GM12878 (cell line): Measurements from ENCODE around the gene MGAT5. TPM values are rescaled to one million over a fixed set of nuclear protein-coding genes. Genes with fewer than 3 reads are reported as not detected.

Source experiments
- ATAC-seq: fragments of 200-7000 bp; cut with Tn5 transposase; 3 replicates; pipeline ENCODE4 v1.9.1; 2020; ENCODE audit warnings: mild to moderate bottlenecking, moderate library complexity
- BruUV-seq: library from RNA; stranded (reverse); fragments of 400-500 nt; replicated peaks from 2 replicates; lab custom pipeline; 2021; lab: Mats Ljungman, UMichigan
- CTCF ChIA-PET: fragments of 300-600 bp; sonication (Branson Sonifier 250); formaldehyde crosslinking; extraction: SDS; loops from one replicate; lab custom pipeline; 2021; ENCODE audit warnings: inconsistent platforms; lab: Yijun Ruan, JAX
- POLR2A ChIA-PET: fragments of 350-600 bp; formaldehyde crosslinking; extraction: SDS; loops from one replicate; lab custom pipeline; 2021; ENCODE audit warnings: inconsistent platforms; lab: Charles Lee
- RAD21 ChIA-PET: fragments of 300-600 bp; sonication (Branson Sonifier 250); formaldehyde crosslinking; loops from one replicate; lab custom pipeline; 2023; ENCODE audit warnings: antibody characterized with exemption; ENCODE audit not compliant: unreplicated experiment; lab: Charles Lee
- SMC1A ChIA-PET: fragments of 300-600 bp; sonication (Branson Sonifier 250); formaldehyde crosslinking; loops from one replicate; lab custom pipeline; 2023; ENCODE audit not compliant: unreplicated experiment, uncharacterized antibody; lab: Charles Lee
- DNase-seq: peaks from one replicate; pipeline ENCODE4 v3.0.0-alpha.2; 2011; ENCODE audit warnings: low read depth, low spot score
- FAIRE-seq: peaks from 3 replicates; lab custom pipeline; 2011; peaks lifted over from hg19 to GRCh38; lab: Jason Lieb, UNC
- H2AFZ ChIP-seq: 2 replicates; pipeline ENCODE4 v1.6.0; 2011; ENCODE audit warnings: low read depth, low read length, control low read depth; ENCODE audit not compliant: control insufficient read depth
- H3K27ac ChIP-seq: 2 replicates; pipeline ENCODE4 v1.5.1; 2011; ENCODE audit warnings: control low read depth; ENCODE audit not compliant: control insufficient read depth, insufficient read depth
- H3K27me3 ChIP-seq, 2 experiments: replicated peaks in 1 of 2; 2 replicates each; pipeline versions ENCODE4 v1.6.0 to v1.6.1; 2011; ENCODE audit warnings: low read length in 1 of 2; ENCODE audit not compliant: control insufficient read depth in 2 of 2, insufficient read depth in 2 of 2
- H3K36me3 ChIP-seq, 2 experiments: 2 replicates each; pipeline ENCODE4 v1.5.1; 2011; ENCODE audit warnings: low read length in 1 of 2; ENCODE audit not compliant: control insufficient read depth in 2 of 2, insufficient read depth in 2 of 2
- H3K4me1 ChIP-seq: 2 replicates; pipeline ENCODE4 v1.6.1; 2011; ENCODE audit warnings: mild to moderate bottlenecking, low read length, moderate library complexity, mixed read lengths; ENCODE audit not compliant: control insufficient read depth, insufficient read depth
- H3K4me2 ChIP-seq: 2 replicates; pipeline ENCODE4 v1.6.0; 2011; ENCODE audit warnings: control low read depth; ENCODE audit not compliant: control insufficient read depth, insufficient read depth
- H3K4me3 ChIP-seq: fragments of 200-600 bp; sonication (generic); 2 replicates; pipeline ENCODE4 v1.5.1; 2016
- H3K79me2 ChIP-seq: 2 replicates; pipeline ENCODE4 v1.6.0; 2011; ENCODE audit warnings: low read length; ENCODE audit not compliant: control insufficient read depth, insufficient read depth
- H3K9ac ChIP-seq: 2 replicates; pipeline ENCODE4 v1.8.0; 2011; ENCODE audit warnings: low read length, control low read depth, mixed read lengths; ENCODE audit not compliant: control insufficient read depth, insufficient read depth
- H3K9me3 ChIP-seq: replicated peaks from 3 replicates; pipeline ENCODE4 v1.5.1; 2011; ENCODE audit warnings: mild to moderate bottlenecking, low read length; ENCODE audit not compliant: control insufficient read depth, insufficient read depth
- H4K20me1 ChIP-seq: 2 replicates; pipeline ENCODE4 v1.6.0; 2011; ENCODE audit not compliant: control insufficient read depth, insufficient read depth
- BCLAF1 ChIP-seq: fragments of 450-650 bp; IDR thresholded peaks from 2 replicates; pipeline ENCODE4 v1.6.1; 2017; ENCODE audit warnings: antibody characterized with exemption, mild to moderate bottlenecking, moderate library complexity
- CBX3 ChIP-seq: fragments of 200-600 bp; sonication (generic); IDR thresholded peaks from 2 replicates; pipeline ENCODE4 v1.6.1; 2016; ENCODE audit warnings: low read depth, borderline replicate concordance
- E4F1 ChIP-seq: fragments of 450-650 bp; IDR thresholded peaks from 2 replicates; pipeline ENCODE4 v1.6.1; 2018; ENCODE audit warnings: borderline replicate concordance, mild to moderate bottlenecking; ENCODE audit not compliant: partially characterized antibody
- MTA2 ChIP-seq: fragments of 450-650 bp; IDR thresholded peaks from 2 replicates; pipeline ENCODE4 v1.6.1; 2016; ENCODE audit warnings: low read depth, mild to moderate bottlenecking, moderate library complexity
- NFIC ChIP-seq: IDR thresholded peaks from 2 replicates; pipeline ENCODE4 v1.6.1; 2012; ENCODE audit warnings: low read depth, mild to moderate bottlenecking, inconsistent platforms, low read length, moderate library complexity
- PAX5 ChIP-seq: IDR thresholded peaks from 2 replicates; pipeline ENCODE4 v1.6.1; 2011; ENCODE audit warnings: low read depth, low read length, borderline replicate concordance
- PKNOX1 ChIP-seq: fragments of 450-650 bp; IDR thresholded peaks from 2 replicates; pipeline ENCODE4 v1.6.1; 2016; ENCODE audit warnings: mild to moderate bottlenecking
- RAD51 ChIP-seq: fragments of 450-650 bp; IDR thresholded peaks from 2 replicates; pipeline ENCODE4 v1.6.1; 2016; ENCODE audit warnings: moderate library complexity, mild to moderate bottlenecking, inconsistent platforms
- RCOR1 ChIP-seq: conservative IDR thresholded peaks from 2 replicates; pipeline ENCODE4 v1.6.1; 2012; ENCODE audit warnings: low read depth, low read length, improper control_type of control experiment
- SKIL ChIP-seq: fragments of 450-650 bp; IDR thresholded peaks from 2 replicates; pipeline ENCODE4 v1.6.1; 2017; ENCODE audit warnings: mild to moderate bottlenecking, low read depth, inconsistent platforms; ENCODE audit not compliant: poor library complexity, severe bottlenecking
- SMAD1 ChIP-seq: fragments of 450-650 bp; IDR thresholded peaks from 2 replicates; pipeline ENCODE4 v1.6.1; 2018; ENCODE audit warnings: mild to moderate bottlenecking, low read depth; ENCODE audit not compliant: partially characterized antibody
- SMC3 ChIP-seq: IDR thresholded peaks from 2 replicates; pipeline ENCODE4 v1.6.1; 2011; ENCODE audit warnings: low read length, improper control_type of control experiment, borderline replicate concordance
- TCF12 ChIP-seq: IDR thresholded peaks from 2 replicates; pipeline ENCODE4 v1.6.1; 2011; ENCODE audit warnings: low read depth, mild to moderate bottlenecking, low read length
- ZNF217 ChIP-seq: fragments of 450-650 bp; IDR thresholded peaks from 2 replicates; pipeline ENCODE4 v1.6.1; 2017; ENCODE audit warnings: antibody characterized with exemption, mild to moderate bottlenecking
- ZNF24 ChIP-seq: fragments of 450-650 bp; IDR thresholded peaks from 2 replicates; pipeline ENCODE4 v1.6.1; 2017; ENCODE audit warnings: antibody characterized with exemption, mild to moderate bottlenecking
- WGBS: methylation state at CpG from one replicate; pipeline ENCODE4 v1.1.6; 2016; ENCODE audit warnings: low lambda C conversion rate; ENCODE audit not compliant: insufficient replicate concordance, insufficient coverage; ENCODE audit errors: missing lambda C conversion rate; 5-methylcytosine and 5-hydroxymethylcytosine counted together
- in situ Hi-C: fragments of 300-500 bp; cut with MboI; formaldehyde crosslinking; loops from 9 replicates; pipeline ENCODE4 v1.14.3; 2018; ENCODE audit warnings: mixed read lengths
- intact Hi-C: fragments of 100-400 bp; cut with micrococcal nuclease; formaldehyde crosslinking; loops from one replicate; pipeline ENCODE4 v1.14.2; 2022; ENCODE audit not compliant: unreplicated experiment
- polyA plus RNA-seq, 11 experiments: library from polyadenylated mRNA; depleted of rRNA in 4 of 11; unstranded in 6 of 11; stranded (reverse) in 5 of 11; fragments of >200 nt; fragmentation: Nextera tagmentation in 4 of 11; fragmentation: Illumina TruSeq in 1 of 11; extraction: Ambion mirVana in 4 of 11; extraction: Trizol in 1 of 11; gene quantifications; 1 replicate in 1 of 11; 2 replicates in 10 of 11; pipeline versions ENCODE4 v1.2.1 to v1.2.3, GENCODE V29; 2011 to 2016; ENCODE audit warnings: inconsistent platforms in 2 of 11, missing spikeins in 2 of 11, low read depth in 1 of 11
- total RNA-seq, 4 experiments: library from RNA; depleted of rRNA in 3 of 4; stranded (reverse); fragments of >200 nt in 3 of 4; fragmentation: Illumina TruSeq in 1 of 4; extraction: Trizol in 1 of 4; gene quantifications; 2 replicates each; pipeline versions ENCODE4 v1.2.1 to v1.2.3, GENCODE V29; 2013 to 2021

MGAT5 gene
- total and polyA plus RNA-seq, 10 of the 15 experiments (the other 5 are each of a cell fraction or from before 2014, with no cell fraction given): 4.9 to 104 (median 36.2) TPM

- Histone ChIP-seq H2AFZ (no peak overlapping the region), H3K9ac (no peak overlapping the region), H3K4me1 (no peaks in the 10 kb centered on the region), H3K4me3 (no peak overlapping the region), H4K20me1 (no peaks in the 10 kb centered on the region), H3K36me3 (no peaks in the 10 kb centered on the region), H3K27me3 (peaks cover 0 to 1% of the 10 kb centered on the region in 2 experiments; a peak in 1 of 4 replicates), H3K79me2 (no peaks in the 10 kb centered on the region), H3K4me2 (no peak overlapping the region), H3K9me3 (no peaks in the 10 kb centered on the region; the same call in 2 of the 3 replicates), H3K27ac (no peak overlapping the region)
- ATAC-seq: no peak
- no peak for DNase-seq
- ChIA-PET RAD21 (no interaction called here), POLR2A (no interaction called here), CTCF (no interaction called here), SMC1A (no interaction called here)
- no peak for FAIRE-seq
- no TSS peak for BruUV-seq
- in situ Hi-C loops (no loop called here), intact Hi-C loops (no loop called here)
- 16% methylated on average over 6 of the region's 6 CpGs for whole genome bisulfite sequencing
- TF ChIP-seq MTA2: no peak
- no peak for TF ChIP-seq PKNOX1
- TF ChIP-seq CBX3: no peak
- TF ChIP-seq SMC3: no peak
- no peak for TF ChIP-seq TCF12
- no peak for TF ChIP-seq SKIL
- no peak for TF ChIP-seq RAD51
- no peak for TF ChIP-seq ZNF24
- no peak for TF ChIP-seq PAX5
- no peak for TF ChIP-seq ZNF217
- TF ChIP-seq RCOR1: no peak
- TF ChIP-seq BCLAF1: no peak
- TF ChIP-seq NFIC: no peak
- no peak for TF ChIP-seq SMAD1
- TF ChIP-seq E4F1: no peak
These were observed 228.4 kb downstream of the MGAT5 start for GRCh38 chr2:134482131-134482723.
